Activated T-helper 1 cell treated with anti-CD3 and anti-CD28 coated beads, Interleukin-12 subunit alpha, Interleukin-12 subunit beta, Interleukin-2, Interleukin-4 antibody, amounts not matched to agents 30 ng/mL and 10 ng/mL and 1 ng/mL, durations not matched to agents 14 hours and 24 hours and 36 hours (primary cell): ENCODE data around the gene OR4F6. TPM values are rescaled to one million over a fixed set of nuclear protein-coding genes. Genes with fewer than 3 reads are reported as not detected.
"Not testable (repeated sequence)": the region's sequence is repeated elsewhere in the genome, so short reads cannot be mapped to it uniquely, and the experiment has no call there.

Source experiments
- DNase-seq: peaks from one replicate; pipeline ENCODE4 v3.0.0; 2021; ENCODE audit warnings: low spot score
- H3K27ac Mint-ChIP-seq: one replicate; pipeline ENCODE4 v1.8.0; 2021; ENCODE audit warnings: mild to moderate bottlenecking, mixed read lengths
- H3K27me3 Mint-ChIP-seq: one replicate; pipeline ENCODE4 v1.8.0; 2022; ENCODE audit warnings: mild to moderate bottlenecking, moderate library complexity, mixed read lengths; ENCODE audit not compliant: insufficient read depth
- H3K36me3 Mint-ChIP-seq: one replicate; pipeline ENCODE4 v1.8.0; 2021; ENCODE audit warnings: low read depth, mixed read lengths
- H3K4me1 Mint-ChIP-seq: one replicate; pipeline ENCODE4 v1.8.0; 2021; ENCODE audit warnings: low read depth, mixed read lengths
- H3K4me3 Mint-ChIP-seq: one replicate; pipeline ENCODE4 v1.8.0; 2021; ENCODE audit warnings: mild to moderate bottlenecking, moderate library complexity, mixed read lengths
- H3K9me3 Mint-ChIP-seq: one replicate; pipeline ENCODE4 v1.8.0; 2021; ENCODE audit warnings: mixed read lengths
- intact Hi-C: fragments of 100-400 bp; cut with micrococcal nuclease; formaldehyde crosslinking; loops from one replicate; pipeline ENCODE4 v1.15.1; 2024
- total RNA-seq: library from RNA; stranded (reverse); gene quantifications from 2 replicates; pipeline ENCODE4 v1.2.3, GENCODE V29; 2022

Gene OR4F6
- total RNA-seq, 1 donor from 2014 or later, result not detected

- H3K27ac Mint-ChIP-seq, DNase-seq, H3K36me3 Mint-ChIP-seq, H3K4me3 Mint-ChIP-seq, H3K4me1 Mint-ChIP-seq, intact Hi-C loops, H3K9me3 Mint-ChIP-seq: not testable (repeated sequence)
- peaks cover 12% of the 10 kb centered on the region for H3K27me3 Mint-ChIP-seq
Observed at GRCh38 chr15:101788001-101788400, 15.3 kb upstream of the OR4F6 start.

- intact Hi-C loops, H3K9me3 Mint-ChIP-seq, H3K4me1 Mint-ChIP-seq, H3K27ac Mint-ChIP-seq, H3K4me3 Mint-ChIP-seq, DNase-seq, H3K36me3 Mint-ChIP-seq: not testable (repeated sequence)
- peaks cover 10% of the 10 kb centered on the region for H3K27me3 Mint-ChIP-seq
Observed at GRCh38 chr15:101788503-101789269, 14.6 kb upstream of the OR4F6 start.

GRCh38 chr15:101790748-101791147 is 12.6 kb upstream of the OR4F6 start:
- intact Hi-C loops, DNase-seq, H3K27ac Mint-ChIP-seq, H3K36me3 Mint-ChIP-seq, H3K27me3 Mint-ChIP-seq, H3K9me3 Mint-ChIP-seq, H3K4me3 Mint-ChIP-seq, H3K4me1 Mint-ChIP-seq: not testable (repeated sequence)

GRCh38 chr15:101793981-101794380 is 9.3 kb upstream of the OR4F6 start:
- H3K36me3 Mint-ChIP-seq, H3K4me3 Mint-ChIP-seq, H3K4me1 Mint-ChIP-seq, intact Hi-C loops, H3K27ac Mint-ChIP-seq, DNase-seq, H3K9me3 Mint-ChIP-seq: not testable (repeated sequence)
- H3K27me3 Mint-ChIP-seq, result peaks cover 11% of the 10 kb centered on the region

GRCh38 chr15:101795455-101795854 is 7.9 kb upstream of the OR4F6 start:
- DNase-seq, result no peak
- Mint-ChIP-seq H3K36me3 (no peaks in the 10 kb centered on the region), H3K4me3 (no peak overlapping the region), H3K4me1 (no peaks in the 10 kb centered on the region), H3K27me3 (peaks cover 11% of the 10 kb centered on the region), H3K9me3 (no peaks in the 10 kb centered on the region), H3K27ac (no peak overlapping the region)
- intact Hi-C loops, result no loop called here

GRCh38 chr15:101799665-101800064 is 3.6 kb upstream of the OR4F6 start:
- intact Hi-C loops, result no loop called here
- Mint-ChIP-seq H3K4me3 (no peak overlapping the region), H3K27ac (no peak overlapping the region), H3K4me1 (no peaks in the 10 kb centered on the region), H3K27me3 (peaks cover 13% of the 10 kb centered on the region), H3K9me3 (no peaks in the 10 kb centered on the region), H3K36me3 (no peaks in the 10 kb centered on the region)
- DNase-seq, result no peak

GRCh38 chr15:101801048-101801447 is 2.3 kb upstream of the OR4F6 start:
- intact Hi-C loops, result no loop called here
- H3K9me3 Mint-ChIP-seq, result no peaks in the 10 kb centered on the region
- no peak for DNase-seq
- no peak overlapping the region for H3K4me3 Mint-ChIP-seq
- peaks cover 10% of the 10 kb centered on the region for H3K27me3 Mint-ChIP-seq
- no peak overlapping the region for H3K27ac Mint-ChIP-seq
- H3K36me3 Mint-ChIP-seq, result no peaks in the 10 kb centered on the region
- no peaks in the 10 kb centered on the region for H3K4me1 Mint-ChIP-seq

GRCh38 chr15:101803676-101804075 is 367 bp downstream of the OR4F6 start:
- H3K4me1 Mint-ChIP-seq, result no peaks in the 10 kb centered on the region
- intact Hi-C loops, result no loop called here
- DNase-seq, result no peak
- H3K36me3 Mint-ChIP-seq, result no peaks in the 10 kb centered on the region
- H3K4me3 Mint-ChIP-seq, result no peak overlapping the region
- no peaks in the 10 kb centered on the region for H3K9me3 Mint-ChIP-seq
- peaks cover 7% of the 10 kb centered on the region for H3K27me3 Mint-ChIP-seq
- no peak overlapping the region for H3K27ac Mint-ChIP-seq

GRCh38 chr15:101804375-101804774 is 1.1 kb downstream of the OR4F6 start:
- no peaks in the 10 kb centered on the region for H3K36me3 Mint-ChIP-seq
- DNase-seq, result no peak
- peaks cover 7% of the 10 kb centered on the region for H3K27me3 Mint-ChIP-seq
- no peaks in the 10 kb centered on the region for H3K4me1 Mint-ChIP-seq
- H3K4me3 Mint-ChIP-seq, result no peak overlapping the region
- no peak overlapping the region for H3K27ac Mint-ChIP-seq
- no peaks in the 10 kb centered on the region for H3K9me3 Mint-ChIP-seq
- intact Hi-C loops, result no loop called here

- H3K9me3 Mint-ChIP-seq, result no peaks in the 10 kb centered on the region
- H3K36me3 Mint-ChIP-seq, result no peaks in the 10 kb centered on the region
- intact Hi-C loops, result no loop called here
- H3K27me3 Mint-ChIP-seq, result peaks cover 9% of the 10 kb centered on the region
- no peak overlapping the region for H3K27ac Mint-ChIP-seq
- no peak for DNase-seq
- H3K4me1 Mint-ChIP-seq, result no peaks in the 10 kb centered on the region
- H3K4me3 Mint-ChIP-seq, result no peak overlapping the region
Observed at GRCh38 chr15:101804941-101805340, 1.6 kb downstream of the OR4F6 start.

GRCh38 chr15:101805605-101806345 is 2.5 kb downstream of the OR4F6 start:
- H3K36me3 Mint-ChIP-seq, result no peaks in the 10 kb centered on the region
- intact Hi-C loops, result no loop called here

GRCh38 chr15:101807345-101807945 is 4.1 kb downstream of the OR4F6 start:
- peaks cover 6% of the 10 kb centered on the region for H3K27me3 Mint-ChIP-seq
- H3K9me3 Mint-ChIP-seq, result no peaks in the 10 kb centered on the region
- no peak overlapping the region for H3K27ac Mint-ChIP-seq
- no peaks in the 10 kb centered on the region for H3K4me1 Mint-ChIP-seq
- intact Hi-C loops, result no loop called here
- DNase-seq, result no peak
- no peaks in the 10 kb centered on the region for H3K36me3 Mint-ChIP-seq
- H3K4me3 Mint-ChIP-seq, result no peak overlapping the region

More at GRCh38 chr15:101805605-101806345, 2.5 kb downstream of the OR4F6 start:
- DNase-seq, result no peak
- H3K4me1 Mint-ChIP-seq, result no peaks in the 10 kb centered on the region
- H3K4me3 Mint-ChIP-seq, result no peak overlapping the region
- no peak overlapping the region for H3K27ac Mint-ChIP-seq
- peaks cover 9% of the 10 kb centered on the region for H3K27me3 Mint-ChIP-seq
- H3K9me3 Mint-ChIP-seq, result no peaks in the 10 kb centered on the region

- Mint-ChIP-seq H3K9me3 (no peaks in the 10 kb centered on the region), H3K4me3 (no peak overlapping the region), H3K27me3 (peaks cover 6% of the 10 kb centered on the region), H3K27ac (no peak overlapping the region), H3K36me3 (no peaks in the 10 kb centered on the region), H3K4me1 (no peaks in the 10 kb centered on the region)
- intact Hi-C loops, result no loop called here
- no peak for DNase-seq
Observed at GRCh38 chr15:101808201-101808600, 4.9 kb downstream of the OR4F6 start.
